ES-I3 (cell line): ENCODE results near the gene TBC1D8.
A peak's percentile ranks its signal among the peaks of the same experiment; 100 is the strongest.

Experiments used
- H3K36me3 ChIP-seq: 2 replicates; pipeline ENCODE4 v1.6.1; 2013; ENCODE audit warnings: mild to moderate bottlenecking, low read length, control low read depth, moderate library complexity; ENCODE audit not compliant: insufficient read depth
- H3K4me1 ChIP-seq: 2 replicates; pipeline ENCODE4 v1.6.1; 2013; ENCODE audit warnings: mild to moderate bottlenecking, control low read depth, low read length; ENCODE audit not compliant: insufficient read depth
- H3K9ac ChIP-seq: 2 replicates; pipeline ENCODE4 v1.6.1; 2013; ENCODE audit warnings: low read depth, mild to moderate bottlenecking, low read length, moderate library complexity
- H3K9me3 ChIP-seq: 2 replicates; pipeline ENCODE4 v1.6.1; 2013; ENCODE audit warnings: mild to moderate bottlenecking, low read length, moderate library complexity; ENCODE audit not compliant: control insufficient read depth, insufficient read depth

Gene TBC1D8

GRCh38 chr2:101116841-101117552 is 34.2 kb downstream of the TBC1D8 start:
- H3K36me3 ChIP-seq, result no peaks in the 10 kb centered on the region

GRCh38 chr2:101116348-101116747 is 34.8 kb downstream of the TBC1D8 start:
- peaks cover 29% of the 10 kb centered on the region for H3K4me1 ChIP-seq
- H3K9ac ChIP-seq, result no peak overlapping the region
- H3K36me3 ChIP-seq, result no peaks in the 10 kb centered on the region
- H3K9me3 ChIP-seq, result no peaks in the 10 kb centered on the region

More at GRCh38 chr2:101116841-101117552, 34.2 kb downstream of the TBC1D8 start:
- Histone ChIP-seq H3K4me1 (peaks cover 29% of the 10 kb centered on the region), H3K9me3 (no peaks in the 10 kb centered on the region), H3K9ac (no peak overlapping the region)

GRCh38 chr2:101115664-101116063 is 35.5 kb downstream of the TBC1D8 start:
- Histone ChIP-seq H3K9me3 (no peaks in the 10 kb centered on the region), H3K9ac (no peak overlapping the region), H3K4me1 (peaks cover 29% of the 10 kb centered on the region), H3K36me3 (no peaks in the 10 kb centered on the region)

- H3K9me3 ChIP-seq, result no peaks in the 10 kb centered on the region
- H3K36me3 ChIP-seq, result no peaks in the 10 kb centered on the region
- peaks cover 29% of the 10 kb centered on the region for H3K4me1 ChIP-seq
- no peak overlapping the region for H3K9ac ChIP-seq
Observed at GRCh38 chr2:101114815-101115214, 36.4 kb downstream of the TBC1D8 start.

- no peaks in the 10 kb centered on the region for H3K9me3 ChIP-seq
- H3K36me3 ChIP-seq, result no peaks in the 10 kb centered on the region
- no peak overlapping the region; the same call in 1 of the 2 replicates for H3K9ac ChIP-seq
- H3K4me1 ChIP-seq, result peaks cover 34% of the 10 kb centered on the region
Observed at GRCh38 chr2:101114268-101114783, 36.9 kb downstream of the TBC1D8 start.

GRCh38 chr2:101113441-101114267 is 37.5 kb downstream of the TBC1D8 start:
- H3K9ac ChIP-seq, result peak overlapping the region; percentile 10; the same call in 1 of the 2 replicates
- peaks cover 35% of the 10 kb centered on the region for H3K4me1 ChIP-seq
- H3K9me3 ChIP-seq, result no peaks in the 10 kb centered on the region
- H3K36me3 ChIP-seq, result no peaks in the 10 kb centered on the region

- Histone ChIP-seq H3K9me3 (no peaks in the 10 kb centered on the region), H3K36me3 (no peaks in the 10 kb centered on the region), H3K9ac (no peak overlapping the region), H3K4me1 (peaks cover 35% of the 10 kb centered on the region)
Observed at GRCh38 chr2:101112772-101113157, 38.4 kb downstream of the TBC1D8 start.

- no peaks in the 10 kb centered on the region for H3K36me3 ChIP-seq
- H3K4me1 ChIP-seq, result peaks cover 35% of the 10 kb centered on the region
Observed at GRCh38 chr2:101111917-101112771, 39.0 kb downstream of the TBC1D8 start.

GRCh38 chr2:101111262-101111838 is 39.8 kb downstream of the TBC1D8 start:
- peaks cover 35% of the 10 kb centered on the region for H3K4me1 ChIP-seq
- no peak overlapping the region for H3K9ac ChIP-seq
- no peaks in the 10 kb centered on the region for H3K9me3 ChIP-seq
- H3K36me3 ChIP-seq, result no peaks in the 10 kb centered on the region

More at GRCh38 chr2:101111917-101112771, 39.0 kb downstream of the TBC1D8 start:
- Histone ChIP-seq H3K9me3 (no peaks in the 10 kb centered on the region), H3K9ac (no peak overlapping the region)

GRCh38 chr2:101109451-101110118 is 41.6 kb downstream of the TBC1D8 start:
- Histone ChIP-seq H3K4me1 (peaks cover 30% of the 10 kb centered on the region), H3K9ac (no peak overlapping the region), H3K9me3 (no peaks in the 10 kb centered on the region), H3K36me3 (no peaks in the 10 kb centered on the region)

GRCh38 chr2:101108357-101108756 is 42.8 kb downstream of the TBC1D8 start:
- no peaks in the 10 kb centered on the region for H3K9me3 ChIP-seq
- no peak overlapping the region for H3K9ac ChIP-seq
- peaks cover 18% of the 10 kb centered on the region for H3K4me1 ChIP-seq
- no peaks in the 10 kb centered on the region for H3K36me3 ChIP-seq

- Histone ChIP-seq H3K4me1 (peaks cover 7% of the 10 kb centered on the region; the same call in 1 of the 2 replicates), H3K9ac (no peak overlapping the region), H3K9me3 (no peaks in the 10 kb centered on the region), H3K36me3 (no peaks in the 10 kb centered on the region; the same call in 1 of the 2 replicates)
Observed at GRCh38 chr2:101107241-101107640, 43.9 kb downstream of the TBC1D8 start.

GRCh38 chr2:101106453-101107181 is 44.6 kb downstream of the TBC1D8 start:
- H3K9me3 ChIP-seq, result no peaks in the 10 kb centered on the region
- no peaks in the 10 kb centered on the region; the same call in 1 of the 2 replicates for H3K36me3 ChIP-seq
- H3K9ac ChIP-seq, result no peak overlapping the region
- H3K4me1 ChIP-seq, result peaks cover 6% of the 10 kb centered on the region; the same call in 1 of the 2 replicates
